HEK293 (cell line): ENCODE results near the gene FAM184A.
A peak's percentile ranks its signal among the peaks of the same experiment; 100 is the strongest.

Experiments
- KLF10 ChIP-seq: fragments of 450-650 bp; IDR thresholded peaks from 2 replicates; pipeline ENCODE4 v1.5.1; 2018; ENCODE audit warnings: missing biosample characterization, mild to moderate bottlenecking, missing genetic modification characterization
- KLF7 ChIP-seq: fragments of 450-650 bp; formaldehyde crosslinking; IDR thresholded peaks from 2 replicates; pipeline ENCODE4 v1.5.1; 2016; ENCODE audit warnings: missing biosample characterization, missing genetic modification characterization, borderline replicate concordance
- OSR2 ChIP-seq: fragments of 450-650 bp; formaldehyde crosslinking; IDR thresholded peaks from 2 replicates; pipeline ENCODE4 v1.5.1; 2016; ENCODE audit warnings: missing biosample characterization, missing genetic modification characterization
- REPIN1 ChIP-seq: fragments of 450-650 bp; formaldehyde crosslinking; IDR thresholded peaks from 2 replicates; pipeline ENCODE4 v1.5.1; 2017; ENCODE audit warnings: missing biosample characterization, missing genetic modification characterization, low read depth
- SCRT1 ChIP-seq: fragments of 450-650 bp; formaldehyde crosslinking; IDR thresholded peaks from 2 replicates; pipeline ENCODE4 v1.5.1; 2016; ENCODE audit warnings: missing biosample characterization, missing genetic modification characterization, borderline replicate concordance
- SP3 ChIP-seq: fragments of 450-650 bp; formaldehyde crosslinking; IDR thresholded peaks from 2 replicates; pipeline ENCODE4 v1.5.1; 2016; ENCODE audit warnings: missing biosample characterization, missing genetic modification characterization
- TCF7L2 ChIP-seq: IDR thresholded peaks from 2 replicates; pipeline ENCODE4 v1.6.1; 2011; ENCODE audit warnings: low read depth, mild to moderate bottlenecking, inconsistent platforms, low read length, moderate library complexity, borderline replicate concordance
- ZFP69B ChIP-seq: fragments of 450-650 bp; formaldehyde crosslinking; IDR thresholded peaks from 2 replicates; pipeline ENCODE4 v1.5.1; 2016; ENCODE audit warnings: missing biosample characterization, missing genetic modification characterization
- ZNF114 ChIP-seq: fragments of 450-650 bp; formaldehyde crosslinking; IDR thresholded peaks from 2 replicates; pipeline ENCODE4 v1.5.0; 2017; ENCODE audit warnings: missing biosample characterization, missing genetic modification characterization
- ZNF174 ChIP-seq: fragments of 450-650 bp; formaldehyde crosslinking; IDR thresholded peaks from 2 replicates; pipeline ENCODE4 v1.5.0; 2017; ENCODE audit warnings: missing biosample characterization, mild to moderate bottlenecking, missing genetic modification characterization
- ZNF175 ChIP-seq: fragments of 450-650 bp; formaldehyde crosslinking; IDR thresholded peaks from 2 replicates; pipeline ENCODE4 v1.5.1; 2016; ENCODE audit warnings: missing biosample characterization, missing genetic modification characterization
- ZNF2 ChIP-seq: fragments of 450-650 bp; formaldehyde crosslinking; IDR thresholded peaks from 2 replicates; pipeline ENCODE4 v1.5.1; 2016; ENCODE audit warnings: missing biosample characterization, missing genetic modification characterization
- ZNF214 ChIP-seq: fragments of 450-650 bp; formaldehyde crosslinking; IDR thresholded peaks from 2 replicates; pipeline ENCODE4 v1.5.1; 2017; ENCODE audit warnings: missing biosample characterization, mild to moderate bottlenecking, missing genetic modification characterization, borderline replicate concordance
- ZNF223 ChIP-seq: fragments of 450-650 bp; formaldehyde crosslinking; IDR thresholded peaks from 2 replicates; pipeline ENCODE4 v1.5.1; 2016; ENCODE audit warnings: missing biosample characterization, missing genetic modification characterization
- ZNF248 ChIP-seq: fragments of 450-650 bp; formaldehyde crosslinking; IDR thresholded peaks from 2 replicates; pipeline ENCODE4 v1.5.1; 2017; ENCODE audit warnings: missing biosample characterization, missing genetic modification characterization
- ZNF26 ChIP-seq: fragments of 450-650 bp; formaldehyde crosslinking; IDR thresholded peaks from 2 replicates; pipeline ENCODE4 v1.5.1; 2016; ENCODE audit warnings: missing biosample characterization, missing genetic modification characterization
- ZNF341 ChIP-seq: fragments of 450-650 bp; formaldehyde crosslinking; IDR thresholded peaks from 2 replicates; pipeline ENCODE4; 2016; ENCODE audit warnings: low read depth, missing biosample characterization, missing genetic modification characterization
- ZNF473 ChIP-seq: fragments of 450-650 bp; formaldehyde crosslinking; IDR thresholded peaks from 2 replicates; pipeline ENCODE4 v1.5.1; 2017; ENCODE audit warnings: missing biosample characterization, missing genetic modification characterization
- ZNF521 ChIP-seq: fragments of 450-650 bp; formaldehyde crosslinking; IDR thresholded peaks from 2 replicates; pipeline ENCODE4 v1.5.1; 2017; ENCODE audit warnings: missing biosample characterization, mild to moderate bottlenecking, missing genetic modification characterization
- ZNF621 ChIP-seq: fragments of 450-650 bp; formaldehyde crosslinking; IDR thresholded peaks from 2 replicates; pipeline ENCODE4 v1.5.1; 2017; ENCODE audit warnings: missing biosample characterization, missing genetic modification characterization
- ZNF624 ChIP-seq: fragments of 450-650 bp; formaldehyde crosslinking; IDR thresholded peaks from 2 replicates; pipeline ENCODE4 v1.5.1; 2017; ENCODE audit warnings: missing biosample characterization, missing genetic modification characterization
- ZNF645 ChIP-seq: fragments of 450-650 bp; formaldehyde crosslinking; IDR thresholded peaks from 2 replicates; pipeline ENCODE4; 2016; ENCODE audit warnings: missing biosample characterization, missing genetic modification characterization
- ZNF677 ChIP-seq: fragments of 450-650 bp; IDR thresholded peaks from 2 replicates; pipeline ENCODE4 v1.5.0; 2018; ENCODE audit warnings: missing biosample characterization, mild to moderate bottlenecking, missing genetic modification characterization, moderate library complexity
- ZNF707 ChIP-seq: fragments of 450-650 bp; formaldehyde crosslinking; IDR thresholded peaks from 2 replicates; pipeline ENCODE4 v1.5.1; 2016; ENCODE audit warnings: missing biosample characterization, missing genetic modification characterization
- ZNF777 ChIP-seq: fragments of 450-650 bp; formaldehyde crosslinking; IDR thresholded peaks from 2 replicates; pipeline ENCODE4 v1.5.1; 2017; ENCODE audit warnings: missing biosample characterization, missing genetic modification characterization, borderline replicate concordance
- ZSCAN16 ChIP-seq: fragments of 450-650 bp; formaldehyde crosslinking; IDR thresholded peaks from 2 replicates; pipeline ENCODE4 v1.5.1; 2016; ENCODE audit warnings: missing biosample characterization, missing genetic modification characterization
- ZSCAN23 ChIP-seq: fragments of 450-650 bp; formaldehyde crosslinking; IDR thresholded peaks from 2 replicates; pipeline ENCODE4 v1.5.1; 2016; ENCODE audit warnings: missing biosample characterization, missing genetic modification characterization
- TF ChIP-seq, protein P1 (sequence below): fragments of 450-650 bp; formaldehyde crosslinking; IDR thresholded peaks from 2 replicates; pipeline ENCODE4 v1.5.1; 2016; ENCODE audit warnings: missing biosample characterization, missing genetic modification characterization
- TF ChIP-seq, protein P2 (sequence below): fragments of 450-650 bp; formaldehyde crosslinking; IDR thresholded peaks from 2 replicates; pipeline ENCODE4 v1.5.1; 2016; ENCODE audit warnings: missing biosample characterization, missing genetic modification characterization
- TF ChIP-seq, protein P3 (sequence below): fragments of 450-650 bp; formaldehyde crosslinking; optimal IDR thresholded peaks from 2 replicates; pipeline ENCODE3; 2016; ENCODE audit warnings: missing biosample characterization, mild to moderate bottlenecking, missing genetic modification characterization
- TF ChIP-seq, protein P4 (sequence below): fragments of 450-650 bp; formaldehyde crosslinking; IDR thresholded peaks from 2 replicates; pipeline ENCODE4 v1.5.1; 2016; ENCODE audit warnings: missing biosample characterization, missing genetic modification characterization

Gene FAM184A

GRCh38 chr6:119077643-119078375 lies 655 bp downstream of the FAM184A start (continued):
- TF ChIP-seq, protein P1, sequence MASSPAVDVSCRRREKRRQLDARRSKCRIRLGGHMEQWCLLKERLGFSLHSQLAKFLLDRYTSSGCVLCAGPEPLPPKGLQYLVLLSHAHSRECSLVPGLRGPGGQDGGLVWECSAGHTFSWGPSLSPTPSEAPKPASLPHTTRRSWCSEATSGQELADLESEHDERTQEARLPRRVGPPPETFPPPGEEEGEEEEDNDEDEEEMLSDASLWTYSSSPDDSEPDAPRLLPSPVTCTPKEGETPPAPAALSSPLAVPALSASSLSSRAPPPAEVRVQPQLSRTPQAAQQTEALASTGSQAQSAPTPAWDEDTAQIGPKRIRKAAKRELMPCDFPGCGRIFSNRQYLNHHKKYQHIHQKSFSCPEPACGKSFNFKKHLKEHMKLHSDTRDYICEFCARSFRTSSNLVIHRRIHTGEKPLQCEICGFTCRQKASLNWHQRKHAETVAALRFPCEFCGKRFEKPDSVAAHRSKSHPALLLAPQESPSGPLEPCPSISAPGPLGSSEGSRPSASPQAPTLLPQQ (tag by site-specific recombination): no peak
- TF ChIP-seq ZFP69B (tag by site-specific recombination) (0 out of 2 replicates have a peak, but pooled peaks have one; percentile 6), KLF7 (tag by site-specific recombination) (no peak), ZNF175 (tag by site-specific recombination) (no peak), ZNF2 (tag by site-specific recombination) (peak; percentile 78; the same call in 1 of the 2 replicates), ZNF645 (no peak), REPIN1 (tag by site-specific recombination) (no peak; the same call in 1 of the 2 replicates), ZNF223 (tag by site-specific recombination) (no peak), OSR2 (tag by site-specific recombination) (0 out of 2 replicates have a peak, but pooled peaks have one; percentile 6), ZNF341 (tag by site-specific recombination) (peak; percentile 63), ZNF624 (tag by site-specific recombination) (no peak), ZNF214 (tag by site-specific recombination) (no peak), SCRT1 (tag by site-specific recombination) (no peak; the same call in 1 of the 2 replicates), ZNF707 (tag by site-specific recombination) (no peak), ZNF473 (tag by site-specific recombination) (no peak), TCF7L2 (no peak), ZNF521 (tag by site-specific recombination) (no peak), SP3 (tag by site-specific recombination) (peak; percentile 9; the same call in 1 of the 2 replicates), ZSCAN23 (no peak), ZNF26 (no peak), ZSCAN16 (tag by site-specific recombination) (no peak), ZNF777 (tag by site-specific recombination) (peak; percentile 69; the same call in 1 of the 2 replicates), KLF10 (tag by site-specific recombination) (no peak), ZNF248 (no peak), ZNF174 (no peak), ZNF677 (tag by site-specific recombination) (no peak), ZNF114 (tag by site-specific recombination) (no peak), ZNF621 (tag by site-specific recombination) (no peak)
- TF ChIP-seq, protein P2, sequence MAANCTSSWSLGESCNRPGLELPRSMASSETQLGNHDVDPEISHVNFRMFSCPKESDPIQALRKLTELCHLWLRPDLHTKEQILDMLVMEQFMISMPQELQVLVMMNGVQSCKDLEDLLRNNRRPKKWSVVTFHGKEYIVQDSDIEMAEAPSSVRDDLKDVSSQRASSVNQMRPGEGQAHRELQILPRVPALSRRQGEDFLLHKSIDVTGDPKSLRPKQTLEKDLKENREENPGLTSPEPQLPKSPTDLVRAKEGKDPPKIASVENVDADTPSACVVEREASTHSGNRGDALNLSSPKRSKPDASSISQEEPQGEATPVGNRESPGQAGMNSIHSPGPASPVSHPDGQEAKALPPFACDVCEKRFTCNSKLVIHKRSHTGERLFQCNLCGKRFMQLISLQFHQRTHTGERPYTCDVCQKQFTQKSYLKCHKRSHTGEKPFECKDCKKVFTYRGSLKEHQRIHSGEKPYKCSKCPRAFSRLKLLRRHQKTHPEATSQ: 0 out of 2 replicates have a peak, but pooled peaks have one; percentile 47
- TF ChIP-seq, protein P3, sequence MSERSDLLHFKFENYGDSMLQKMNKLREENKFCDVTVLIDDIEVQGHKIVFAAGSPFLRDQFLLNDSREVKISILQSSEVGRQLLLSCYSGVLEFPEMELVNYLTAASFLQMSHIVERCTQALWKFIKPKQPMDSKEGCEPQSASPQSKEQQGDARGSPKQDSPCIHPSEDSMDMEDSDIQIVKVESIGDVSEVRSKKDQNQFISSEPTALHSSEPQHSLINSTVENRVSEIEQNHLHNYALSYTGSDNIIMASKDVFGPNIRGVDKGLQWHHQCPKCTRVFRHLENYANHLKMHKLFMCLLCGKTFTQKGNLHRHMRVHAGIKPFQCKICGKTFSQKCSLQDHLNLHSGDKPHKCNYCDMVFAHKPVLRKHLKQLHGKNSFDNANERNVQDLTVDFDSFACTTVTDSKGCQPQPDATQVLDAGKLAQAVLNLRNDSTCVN (tag by site-specific recombination): peak; percentile 56
- TF ChIP-seq, protein P4, sequence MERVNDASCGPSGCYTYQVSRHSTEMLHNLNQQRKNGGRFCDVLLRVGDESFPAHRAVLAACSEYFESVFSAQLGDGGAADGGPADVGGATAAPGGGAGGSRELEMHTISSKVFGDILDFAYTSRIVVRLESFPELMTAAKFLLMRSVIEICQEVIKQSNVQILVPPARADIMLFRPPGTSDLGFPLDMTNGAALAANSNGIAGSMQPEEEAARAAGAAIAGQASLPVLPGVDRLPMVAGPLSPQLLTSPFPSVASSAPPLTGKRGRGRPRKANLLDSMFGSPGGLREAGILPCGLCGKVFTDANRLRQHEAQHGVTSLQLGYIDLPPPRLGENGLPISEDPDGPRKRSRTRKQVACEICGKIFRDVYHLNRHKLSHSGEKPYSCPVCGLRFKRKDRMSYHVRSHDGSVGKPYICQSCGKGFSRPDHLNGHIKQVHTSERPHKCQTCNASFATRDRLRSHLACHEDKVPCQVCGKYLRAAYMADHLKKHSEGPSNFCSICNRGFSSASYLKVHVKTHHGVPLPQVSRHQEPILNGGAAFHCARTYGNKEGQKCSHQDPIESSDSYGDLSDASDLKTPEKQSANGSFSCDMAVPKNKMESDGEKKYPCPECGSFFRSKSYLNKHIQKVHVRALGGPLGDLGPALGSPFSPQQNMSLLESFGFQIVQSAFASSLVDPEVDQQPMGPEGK (tag by site-specific recombination): peak; percentile 50
